Vagina (tissue), 2 donors: ENCODE data around the gene ZNF384.

Experiments used
- CTCF ChIP-seq, 3 experiments: fragments of 450-650 bp in 2 of 3; fragments of 200-600 bp in 1 of 3; sonication (generic) in 1 of 3; IDR thresholded peaks; one replicate each; pipeline ENCODE4 v1.5.1; 2017 to 2019; ENCODE audit warnings: antibody characterized with exemption in 3 of 3, mild to moderate bottlenecking in 2 of 3, moderate library complexity in 2 of 3
- POLR2AphosphoS5 ChIP-seq, 2 donors: sonication (generic); formaldehyde crosslinking; IDR thresholded peaks; one replicate each; pipeline ENCODE4 v1.9.0; 2017; ENCODE audit warnings: antibody characterized with exemption in 2 of 2, mild to moderate bottlenecking in 2 of 2, low read depth in 1 of 2; ENCODE audit not compliant: insufficient read depth in 1 of 2

- no peak for TF ChIP-seq CTCF (IDR thresholded peaks at IDR 0.05)
- TF ChIP-seq POLR2AphosphoS5 (IDR thresholded peaks at IDR 0.05; ENCODE audit: insufficient read depth in 1 of 2, low read depth in 1 of 2), result no peak
Measured at GRCh38 chr12:6653342-6653741, 35.8 kb downstream of the ZNF384 start.
